ENCODE data around the gene HTRA3. TPM values are rescaled to one million over a fixed set of nuclear protein-coding genes. Genes with fewer than 3 reads are reported as not detected.

Gene HTRA3
- polyA plus RNA-seq, 1 donor from 2014 or later, result not detected

GRCh38 chr4:8236106-8236919 is 33.2 kb upstream of the HTRA3 start:
- Histone ChIP-seq H4K20me1 (ENCODE audit: insufficient read depth) (no peaks in the 10 kb centered on the region), H3K27ac (ENCODE audit: low read length) (no peak overlapping the region), H3K27me3 (ENCODE audit: insufficient read depth, low read depth, low read length) (no peaks in the 10 kb centered on the region), H3K9me3 (ENCODE audit: low read length) (no peaks in the 10 kb centered on the region), H3K9ac (ENCODE audit: low read length) (no peak overlapping the region), H3K4me2 (ENCODE audit: low read length) (no peak overlapping the region), H3K36me3 (ENCODE audit: insufficient read depth, low read length) (no peaks in the 10 kb centered on the region), H2AFZ (ENCODE audit: low read depth, low read length) (no peak overlapping the region), H3K79me2 (replicated peaks; ENCODE audit: insufficient read depth, low read length) (no peaks in the 10 kb centered on the region), H3K9me2 (ENCODE audit: insufficient read depth, low read length) (no peaks in the 10 kb centered on the region), H3K4me3 (ENCODE audit: low read length) (no peak overlapping the region), H3F3A (ENCODE audit: insufficient read depth, low read length, poor library complexity, severe bottlenecking) (no peaks in the 10 kb centered on the region)
- TF ChIP-seq EZH2 (IDR thresholded peaks at IDR 0.05; ENCODE audit: borderline replicate concordance, insufficient read depth, low read length, poor library complexity, severe bottlenecking) (no peak), CTCF (IDR thresholded peaks at IDR 0.05; ENCODE audit: poor library complexity, severe bottlenecking) (no peak), SMC3 (conservative IDR thresholded peaks at IDR 0.05; ENCODE audit: poor library complexity) (no peak), TAF1 (IDR thresholded peaks at IDR 0.05; ENCODE audit: low read depth) (no peak), REST (IDR thresholded peaks at IDR 0.05; ENCODE audit: borderline replicate concordance) (no peak), POLR2AphosphoS5 (IDR thresholded peaks at IDR 0.05) (no peak), MXI1 (conservative IDR thresholded peaks at IDR 0.05; ENCODE audit: poor library complexity, severe bottlenecking) (no peak), EP300 (conservative IDR thresholded peaks at IDR 0.05; ENCODE audit: poor library complexity, severe bottlenecking) (no peak), RAD21 (conservative IDR thresholded peaks at IDR 0.05) (no peak)

- H3K27me3 ChIP-seq (ENCODE audit: insufficient read depth, low read depth, low read length), result no peaks in the 10 kb centered on the region
- H3K9me3 ChIP-seq (ENCODE audit: low read length), result no peaks in the 10 kb centered on the region
- no peak overlapping the region for H3K9ac ChIP-seq (ENCODE audit: low read length)
- no peaks in the 10 kb centered on the region for H4K20me1 ChIP-seq (ENCODE audit: insufficient read depth)
- H3K36me3 ChIP-seq (ENCODE audit: insufficient read depth, low read length), result no peaks in the 10 kb centered on the region
- no peak overlapping the region for H3K4me2 ChIP-seq (ENCODE audit: low read length)
- H2AFZ ChIP-seq (ENCODE audit: low read depth, low read length), result no peak overlapping the region
- H3K79me2 ChIP-seq (replicated peaks; ENCODE audit: insufficient read depth, low read length), result no peaks in the 10 kb centered on the region
- H3K9me2 ChIP-seq (ENCODE audit: insufficient read depth, low read length), result no peaks in the 10 kb centered on the region
- H3K27ac ChIP-seq (ENCODE audit: low read length), result no peak overlapping the region
- no peak overlapping the region for H3K4me3 ChIP-seq (ENCODE audit: low read length)
- TF ChIP-seq EZH2 (IDR thresholded peaks at IDR 0.05; ENCODE audit: borderline replicate concordance, insufficient read depth, low read length, poor library complexity, severe bottlenecking) (no peak), REST (IDR thresholded peaks at IDR 0.05; ENCODE audit: borderline replicate concordance) (no peak), SMC3 (conservative IDR thresholded peaks at IDR 0.05; ENCODE audit: poor library complexity) (no peak), POLR2AphosphoS5 (IDR thresholded peaks at IDR 0.05) (no peak), MXI1 (conservative IDR thresholded peaks at IDR 0.05; ENCODE audit: poor library complexity, severe bottlenecking) (no peak), RAD21 (conservative IDR thresholded peaks at IDR 0.05) (no peak), EP300 (conservative IDR thresholded peaks at IDR 0.05; ENCODE audit: poor library complexity, severe bottlenecking) (no peak)
- no peaks in the 10 kb centered on the region for H3F3A ChIP-seq (ENCODE audit: insufficient read depth, low read length, poor library complexity, severe bottlenecking)
Observed at GRCh38 chr4:8236920-8237195, 32.7 kb upstream of the HTRA3 start.

Data from neural cell (in vitro differentiated cells).